ENCODE results near the gene SLC25A42. TPM values are rescaled to one million over a fixed set of nuclear protein-coding genes. Genes with fewer than 3 reads are reported as not detected.
A peak's percentile ranks its signal among the peaks of the same experiment; 100 is the strongest.

The SLC25A42 gene
- total RNA-seq, 1 experiment from 2014 or later = 6.2 TPM

GRCh38 chr19:19050731-19051130, 13.1 kb upstream of the SLC25A42 start:
- DNase-seq (ENCODE audit: low read depth) = no peak

GRCh38 chr19:19051478-19052213, 12.1 kb upstream of the SLC25A42 start:
- DNase-seq (ENCODE audit: low read depth) = no peak

- DNase-seq (ENCODE audit: low read depth) = no peak
Measured at GRCh38 chr19:19052921-19053320, 10.9 kb upstream of the SLC25A42 start.

DNA sequence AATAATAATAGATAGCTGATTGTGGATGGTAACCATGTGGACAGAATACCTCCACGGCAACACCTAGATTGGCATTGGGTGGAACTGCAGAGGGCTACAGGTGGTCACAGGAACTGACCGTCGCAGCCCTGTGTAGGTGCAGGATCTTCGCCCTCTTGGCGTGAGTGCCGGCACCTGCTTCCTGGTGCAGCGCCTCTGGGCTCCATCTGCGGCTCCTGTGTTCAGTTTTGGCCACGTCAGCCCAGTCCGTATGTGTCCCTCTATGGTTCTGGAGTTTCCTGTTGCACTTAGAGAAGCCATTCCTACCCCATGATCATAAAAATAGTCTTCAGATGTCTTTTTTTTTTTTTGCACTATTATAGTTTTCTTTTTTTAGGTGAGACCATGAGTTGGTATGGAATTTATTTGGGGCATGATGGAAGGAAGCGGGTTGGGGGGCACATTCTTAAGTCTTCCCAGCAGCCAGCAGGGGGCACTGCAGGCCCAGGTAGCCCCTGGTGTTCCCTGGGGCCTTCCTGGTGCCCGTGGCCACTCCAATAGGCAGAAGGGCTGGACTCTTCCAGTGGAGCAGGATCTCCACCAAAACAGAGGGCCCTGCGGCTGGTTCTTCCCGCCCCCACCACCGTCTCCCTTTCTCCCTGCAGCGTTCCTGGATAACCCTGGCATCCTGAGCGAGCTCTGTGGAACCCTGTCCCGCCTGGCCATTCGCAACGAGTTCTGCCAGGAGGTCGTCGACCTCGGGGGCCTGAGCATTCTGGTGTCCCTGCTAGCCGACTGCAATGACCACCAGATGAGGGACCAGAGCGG, 10.1 kb upstream of the SLC25A42 start:
- peak; percentile 62 for DNase-seq (ENCODE audit: low read depth)

GRCh38 chr19:19054315-19054938, 9.4 kb upstream of the SLC25A42 start:
- DNase-seq (ENCODE audit: low read depth) = no peak

DNA sequence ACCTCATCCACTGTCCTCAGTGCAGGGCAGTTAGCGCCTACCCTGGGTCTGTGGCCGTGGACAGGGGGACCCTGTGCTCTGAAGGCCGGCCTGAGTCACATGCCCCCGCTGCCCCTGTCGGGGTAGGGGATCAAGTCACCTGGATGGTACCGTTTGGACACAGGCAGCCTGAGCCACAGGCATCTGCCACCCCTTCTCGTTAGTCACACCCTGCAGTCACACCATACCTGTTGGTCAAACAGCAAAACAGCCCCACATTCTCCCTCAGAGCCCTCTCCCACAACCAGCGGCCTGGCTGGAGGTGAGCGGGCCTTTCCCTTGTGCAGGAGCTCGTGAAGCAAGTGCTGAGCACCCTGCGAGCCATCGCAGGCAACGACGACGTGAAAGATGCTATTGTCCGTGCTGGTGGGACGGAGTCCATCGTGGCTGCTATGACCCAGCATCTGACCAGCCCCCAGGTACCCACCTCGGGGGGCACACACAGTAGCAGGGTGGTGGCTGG, 8.8 kb upstream of the SLC25A42 start:
- no peak for DNase-seq (ENCODE audit: low read depth)

DNA sequence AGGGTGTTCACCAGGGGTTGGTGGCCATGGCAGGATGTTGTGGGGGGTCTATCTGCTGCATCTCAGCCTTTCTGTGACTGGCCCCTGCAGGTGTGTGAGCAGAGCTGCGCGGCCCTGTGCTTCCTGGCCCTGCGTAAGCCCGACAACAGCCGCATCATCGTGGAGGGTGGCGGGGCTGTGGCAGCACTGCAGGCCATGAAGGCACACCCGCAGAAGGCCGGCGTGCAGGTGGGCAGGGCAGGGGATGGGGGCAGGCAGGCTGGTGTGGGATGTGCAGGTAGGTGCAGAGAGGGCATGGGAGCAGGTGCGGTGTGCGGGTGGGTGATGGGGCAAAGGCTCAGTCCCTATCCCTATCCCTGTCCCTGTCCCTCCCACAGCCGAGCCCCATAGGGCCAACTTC, 8.1 kb upstream of the SLC25A42 start:
- DNase-seq (ENCODE audit: low read depth) = no peak

GRCh38 chr19:19056636-19057275, 7.0 kb upstream of the SLC25A42 start:
- DNase-seq (ENCODE audit: low read depth) = no peak

GRCh38 chr19:19057317-19057716, 6.5 kb upstream of the SLC25A42 start:
- no peak for DNase-seq (ENCODE audit: low read depth)

DNA sequence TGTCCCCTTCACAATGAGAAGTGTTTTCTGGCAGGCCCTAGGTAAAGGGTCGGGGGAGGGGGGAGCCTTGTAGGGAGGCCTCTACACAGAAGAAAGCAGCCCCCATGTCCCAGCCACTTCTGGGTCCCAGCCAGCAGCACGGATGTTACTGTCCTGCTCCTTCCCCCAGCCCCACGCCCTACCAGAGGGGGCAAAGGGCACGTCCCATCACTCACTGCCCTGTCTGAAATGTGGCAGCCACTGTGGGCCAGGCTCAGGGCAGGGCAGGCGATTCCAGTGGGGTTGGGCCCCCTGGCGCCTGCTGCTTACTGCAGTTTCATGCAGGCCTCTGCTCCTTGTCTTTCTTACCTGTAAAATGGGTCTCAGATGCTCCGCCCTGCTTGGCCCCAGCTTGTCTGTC, 6.1 kb upstream of the SLC25A42 start:
- no peak for DNase-seq (ENCODE audit: low read depth)

DNA sequence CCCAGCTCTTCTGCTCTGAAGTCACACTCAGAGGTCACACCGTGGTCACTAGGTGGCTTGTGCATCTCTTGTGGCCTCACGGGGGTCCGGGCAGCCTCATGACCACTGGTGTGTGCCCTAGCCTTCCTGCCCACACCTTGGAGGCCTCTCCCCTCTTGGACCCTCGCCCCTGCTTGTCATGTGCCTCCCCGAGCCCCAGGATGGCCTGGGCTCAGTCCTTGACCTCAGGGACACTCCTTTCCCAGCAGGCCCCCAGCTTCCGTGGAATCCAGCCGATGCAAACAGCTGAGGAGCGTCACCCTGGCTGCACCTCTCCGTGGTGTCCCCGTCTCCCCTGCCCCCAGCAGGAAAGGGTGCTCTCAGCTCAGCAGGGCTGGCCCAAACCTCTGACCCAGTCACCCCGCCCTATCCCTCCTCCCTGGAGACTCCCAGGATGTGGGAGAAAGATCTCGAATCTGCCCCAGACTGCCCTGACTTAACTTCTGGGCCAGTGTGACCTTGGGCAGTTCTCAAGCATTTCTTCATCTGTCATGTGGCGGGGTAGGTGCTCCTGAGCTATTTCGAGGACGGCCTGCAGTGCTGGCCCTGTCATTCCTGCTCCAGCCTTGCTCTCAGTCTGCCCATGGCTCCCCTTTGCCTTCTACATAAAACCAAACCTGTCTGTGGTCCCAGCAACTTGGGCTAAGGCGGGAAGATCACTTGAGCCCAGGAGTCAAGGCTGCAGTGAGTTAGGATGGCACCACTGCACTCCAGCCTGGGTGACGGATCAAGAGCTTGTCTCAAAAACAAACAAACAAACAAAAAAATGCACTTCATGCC, 4.6 kb upstream of the SLC25A42 start:
- no peak for DNase-seq (ENCODE audit: low read depth)

DNA sequence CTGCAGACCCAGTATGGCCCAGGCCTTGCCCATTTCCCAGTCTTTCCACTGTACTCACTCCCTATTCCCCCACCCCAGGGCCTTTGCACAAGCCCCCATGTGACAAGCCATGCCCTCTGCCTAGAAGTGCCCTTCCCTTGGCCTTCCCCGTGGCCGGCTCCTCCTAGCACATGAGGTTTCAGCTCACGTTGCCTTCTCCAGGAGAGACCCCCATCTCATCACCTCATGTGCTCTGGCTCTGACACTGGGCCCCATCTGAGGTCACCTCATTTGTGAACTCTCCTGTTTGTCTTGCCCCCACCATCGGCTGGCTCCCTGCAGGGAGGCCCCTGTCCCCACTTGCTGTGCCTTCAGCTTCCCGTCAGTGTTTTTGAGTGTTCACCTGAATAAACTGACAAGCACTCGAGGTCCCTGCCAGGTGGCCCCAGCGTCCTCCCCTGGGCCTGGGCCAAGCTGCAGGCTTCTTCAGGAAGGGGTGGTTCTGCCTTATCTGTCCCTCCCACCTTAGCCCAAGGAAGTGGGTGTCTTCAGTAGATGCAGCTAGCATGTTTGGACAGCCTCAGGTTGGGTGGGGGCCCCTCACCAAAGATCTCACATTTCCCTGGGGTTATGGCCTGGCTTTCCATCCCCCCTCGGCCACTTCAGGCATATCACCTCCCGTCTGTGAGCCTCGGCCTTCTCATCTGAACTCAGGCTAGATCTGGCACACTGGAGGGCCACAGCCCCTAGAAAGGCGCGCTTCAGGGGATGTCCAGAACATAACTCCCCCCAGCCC, 3.8 kb upstream of the SLC25A42 start:
- no peak for DNase-seq (ENCODE audit: low read depth)

GRCh38 chr19:19061506-19061905, 2.3 kb upstream of the SLC25A42 start:
- DNase-seq (ENCODE audit: low read depth) = no peak

- DNase-seq (ENCODE audit: low read depth) = peak; percentile 79
Measured at GRCh38 chr19:19062454-19063182, 1.2 kb upstream of the SLC25A42 start.

DNA sequence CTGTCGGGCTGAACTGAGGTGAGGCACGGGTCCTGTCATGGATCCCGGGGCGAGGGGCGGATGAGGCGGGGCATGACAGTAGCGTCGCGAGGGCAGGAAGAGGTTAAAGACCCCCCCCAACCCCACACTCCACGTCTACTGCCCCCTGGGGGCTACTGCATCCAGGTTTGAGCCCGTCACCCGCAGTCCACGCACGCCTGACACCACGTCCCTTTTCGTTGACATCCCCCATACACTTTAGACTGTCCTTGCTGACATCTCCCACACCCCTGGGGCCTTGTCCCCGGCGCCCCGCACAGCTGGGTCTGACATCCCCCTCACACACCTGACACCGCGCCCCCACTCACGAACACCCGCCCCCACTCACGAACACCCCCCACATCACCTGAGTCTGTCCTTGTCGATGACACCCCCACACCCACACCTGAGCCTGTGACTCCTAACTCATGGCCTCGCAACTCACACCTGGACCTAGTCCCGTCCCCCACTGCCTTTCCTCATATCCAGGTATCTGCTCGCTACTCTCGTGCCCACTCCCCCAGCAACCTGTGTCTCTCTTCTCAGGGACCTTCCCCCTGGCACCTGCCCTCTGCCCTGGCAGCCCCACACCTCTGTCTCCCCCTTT, 416 bp downstream of the SLC25A42 start:
- no peak for DNase-seq (ENCODE audit: low read depth)

DNA sequence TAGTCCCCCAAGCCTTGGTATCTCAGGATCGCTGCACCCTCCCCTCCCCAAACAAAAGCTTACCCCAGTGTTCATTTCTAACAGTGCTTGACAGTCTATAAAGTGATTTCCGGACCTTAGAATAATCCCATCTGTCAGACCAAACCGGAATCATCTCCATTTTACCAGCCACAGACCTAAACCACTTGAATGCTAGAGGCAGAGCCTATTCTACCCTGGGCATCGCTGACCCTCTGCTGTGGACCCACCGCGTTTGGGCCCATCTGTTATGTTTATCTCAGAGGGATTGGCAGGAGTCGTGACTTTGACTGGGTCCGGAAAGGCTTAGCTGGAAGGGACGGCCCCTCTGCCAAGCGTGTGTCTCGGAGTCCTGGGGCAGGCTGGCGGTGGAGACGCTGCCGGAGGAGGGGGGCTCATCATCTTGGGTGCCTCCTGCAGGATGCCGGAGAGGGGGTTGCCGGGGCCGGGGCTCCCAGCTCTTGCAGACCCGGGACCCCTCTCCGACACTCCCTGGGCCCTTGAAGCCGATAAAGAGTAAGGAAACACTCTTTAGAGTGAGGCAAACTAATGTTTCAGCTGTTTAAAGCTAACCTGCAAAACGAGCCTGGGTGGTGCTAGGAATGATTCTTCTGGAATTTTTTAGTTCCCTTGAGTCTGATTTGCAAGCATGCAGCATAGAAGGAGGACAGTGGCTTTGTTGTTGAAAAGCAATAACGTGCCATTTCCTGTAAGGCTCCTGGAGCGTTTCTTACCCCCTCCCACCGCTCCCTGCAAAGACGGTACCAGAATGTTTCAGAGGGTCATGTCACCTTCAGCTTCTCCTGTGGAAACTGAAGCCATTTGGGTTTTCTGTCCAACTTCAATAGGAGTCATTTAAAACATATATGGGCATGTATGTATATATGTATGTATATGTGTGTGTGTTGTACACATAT, 1.3 kb downstream of the SLC25A42 start:
- DNase-seq (ENCODE audit: low read depth) = peak; percentile 21

- no peak for DNase-seq (ENCODE audit: low read depth)
Measured at GRCh38 chr19:19067276-19068072, 3.7 kb downstream of the SLC25A42 start.
